Immature natural killer cell (primary cell): ENCODE results near the gene TANC1. TPM values are rescaled to one million over a fixed set of nuclear protein-coding genes. Genes with fewer than 3 reads are reported as not detected.

Experiments used
- DNase-seq, 3 donors: peaks; one replicate each; pipeline ENCODE4 v3.0.0; 2022; ENCODE audit warnings: mixed read lengths in 1 of 3
- H3K27ac Mint-ChIP-seq, 6 donors: one replicate each; pipeline ENCODE4 v1.8.0; 2020; ENCODE audit warnings: mixed read lengths in 6 of 6, mild to moderate bottlenecking in 5 of 6, inconsistent platforms in 4 of 6, moderate library complexity in 3 of 6
- H3K27me3 Mint-ChIP-seq, 3 donors: one replicate each; pipeline ENCODE4 v1.8.0; 2020 to 2021; ENCODE audit warnings: low read depth in 3 of 3, mild to moderate bottlenecking in 3 of 3, mixed read lengths in 3 of 3, moderate library complexity in 3 of 3, inconsistent platforms in 1 of 3
- H3K36me3 Mint-ChIP-seq, 3 donors: one replicate each; pipeline ENCODE4 v1.8.0; 2020; ENCODE audit warnings: mixed read lengths in 3 of 3, inconsistent platforms in 2 of 3, mild to moderate bottlenecking in 2 of 3
- H3K4me1 Mint-ChIP-seq, 2 donors: one replicate each; pipeline ENCODE4 v1.8.0; 2020; ENCODE audit warnings: inconsistent platforms in 2 of 2, mild to moderate bottlenecking in 2 of 2, mixed read lengths in 2 of 2, moderate library complexity in 1 of 2
- H3K4me3 Mint-ChIP-seq, 5 donors: one replicate each; pipeline ENCODE4 v1.8.0; 2020; ENCODE audit warnings: mild to moderate bottlenecking in 5 of 5, mixed read lengths in 5 of 5, inconsistent platforms in 3 of 5, moderate library complexity in 3 of 5
- H3K9me3 Mint-ChIP-seq, 6 donors: one replicate each; pipeline ENCODE4 v1.8.0; 2020; ENCODE audit warnings: mild to moderate bottlenecking in 6 of 6, mixed read lengths in 6 of 6, inconsistent platforms in 4 of 6, moderate library complexity in 3 of 6
- polyA plus RNA-seq, 3 donors: library from polyadenylated mRNA; unstranded; fragments of 300-500 nt; fragmentation: Illumina TruSeq; gene quantifications; one replicate each; pipeline ENCODE4 v1.2.3, GENCODE V29; 2021

Gene TANC1
- polyA plus RNA-seq, 3 donors from 2014 or later: 0.41 to 0.46 TPM; not detected in 1

GRCh38 chr2:159275111-159275510 is 306.7 kb downstream of the TANC1 start:
- Mint-ChIP-seq H3K36me3 (peaks cover 14 to 24% (median 18%) of the 10 kb centered on the region in 3 donors), H3K4me3 (peak overlapping the region in 3 of 5 donors; percentile 12 to 69 (median 58)), H3K27ac (peak overlapping the region in 3 of 6 donors; percentile 3 to 63 (median 4)), H3K4me1 (peaks cover 23 to 24% of the 10 kb centered on the region in 2 donors), H3K27me3 (peaks cover 0 to 3% (median 0%) of the 10 kb centered on the region in 3 donors), H3K9me3 (no peaks in the 10 kb centered on the region)
- DNase-seq: peak; percentile 34 to 41 (median 36)

DNA sequence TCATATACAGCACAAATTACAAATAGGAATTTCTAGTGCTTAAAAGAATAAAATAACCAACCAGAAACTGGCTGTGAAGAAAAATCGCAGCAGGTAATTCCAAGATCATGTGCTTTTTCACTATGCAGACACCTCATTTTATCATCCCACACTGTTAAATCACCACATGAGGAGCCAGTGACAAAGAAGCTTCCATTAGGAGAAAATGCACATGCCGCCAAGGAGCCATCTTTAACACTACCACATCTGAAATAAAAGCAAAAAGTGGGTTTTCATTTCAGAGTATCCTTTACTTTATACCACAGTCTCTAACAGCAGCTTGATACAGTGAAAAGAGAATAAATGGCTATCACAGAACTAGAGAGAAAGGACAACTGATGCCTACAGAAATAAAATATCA is 311.3 kb downstream of the TANC1 start:
- no peaks in the 10 kb centered on the region for H3K9me3 Mint-ChIP-seq
- peaks cover 45 to 49% of the 10 kb centered on the region in 2 donors for H3K4me1 Mint-ChIP-seq
- no peak overlapping the region for H3K4me3 Mint-ChIP-seq
- peaks cover 0 to 10% (median 0%) of the 10 kb centered on the region in 3 donors for H3K27me3 Mint-ChIP-seq
- no peak overlapping the region for H3K27ac Mint-ChIP-seq
- DNase-seq: no peak
- peaks cover 3 to 4% (median 4%) of the 10 kb centered on the region in 3 donors for H3K36me3 Mint-ChIP-seq

GRCh38 chr2:159281002-159281401 is 312.6 kb downstream of the TANC1 start:
- Mint-ChIP-seq H3K4me1 (peaks cover 47 to 50% of the 10 kb centered on the region in 2 donors), H3K27ac (peak overlapping the region in 2 of 6 donors; percentile 64 to 83), H3K4me3 (peak overlapping the region in 1 of 5 donors; percentile 55), H3K9me3 (no peaks in the 10 kb centered on the region), H3K27me3 (peaks cover 0 to 8% (median 0%) of the 10 kb centered on the region in 3 donors), H3K36me3 (peaks cover 3 to 4% (median 4%) of the 10 kb centered on the region in 3 donors)
- no peak for DNase-seq

Other genes with a start within 250 kb of the TANC1 start
- gene DAPL1, start 173.3 kb upstream of the TANC1 start, polyA plus RNA-seq: not detected